Activated CD4-positive, alpha-beta T cell treated with anti-CD3 and anti-CD28 coated beads, Interleukin-2, amount 50 U/mL, for 48 hours (primary cell): ENCODE measurements around the gene FAF1.

Experiments
- DNase-seq, 2 experiments: peaks; one replicate each; pipeline ENCODE4 v3.0.0-alpha.2; 2020

FAF1 gene

DNA sequence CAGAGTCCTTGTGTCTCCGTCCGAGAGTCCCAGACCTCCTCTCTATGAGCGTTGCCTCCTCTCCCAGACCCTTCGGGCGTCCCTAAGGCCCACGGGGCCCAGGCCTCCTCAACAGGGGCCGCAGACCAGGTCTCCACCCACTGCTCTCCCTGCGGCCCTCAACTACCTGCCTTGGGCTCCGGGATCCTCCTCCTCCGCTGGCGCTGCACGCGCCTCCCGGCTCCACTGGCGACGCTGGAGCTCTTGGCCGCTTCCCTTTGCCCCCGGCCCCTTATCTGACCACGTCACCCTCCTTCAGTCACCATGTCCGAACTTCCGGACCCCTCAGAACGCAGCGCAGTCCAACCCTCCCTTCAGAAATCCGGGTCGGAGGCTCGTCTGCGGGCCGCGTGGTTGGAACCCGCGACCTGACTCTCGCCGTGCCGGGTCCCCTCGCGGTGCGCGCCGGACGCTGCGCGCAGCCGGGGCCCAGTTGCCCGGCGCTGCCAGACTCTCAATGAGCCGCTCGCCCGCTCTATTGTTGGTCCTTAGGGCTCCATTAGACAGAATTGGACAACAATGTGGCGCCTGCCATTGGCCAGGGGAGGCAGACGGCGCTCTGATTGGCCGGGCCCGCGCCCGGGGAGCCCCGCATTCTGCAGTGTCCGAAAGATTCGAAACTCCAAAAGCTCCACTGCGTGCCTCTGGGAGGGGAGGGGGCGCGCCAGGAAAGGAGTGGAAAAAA, 537.0 kb downstream of the FAF1 start, which contains the start of gene DMRTA2:
TSS of gene DMRTA2 (minus strand) at position 498 of the 724 bp plus-strand sequence. CDS start 1,907 bp downstream, outside the sequence.
- peak in 1 of 2 experiments; percentile 7 for DNase-seq

DNA sequence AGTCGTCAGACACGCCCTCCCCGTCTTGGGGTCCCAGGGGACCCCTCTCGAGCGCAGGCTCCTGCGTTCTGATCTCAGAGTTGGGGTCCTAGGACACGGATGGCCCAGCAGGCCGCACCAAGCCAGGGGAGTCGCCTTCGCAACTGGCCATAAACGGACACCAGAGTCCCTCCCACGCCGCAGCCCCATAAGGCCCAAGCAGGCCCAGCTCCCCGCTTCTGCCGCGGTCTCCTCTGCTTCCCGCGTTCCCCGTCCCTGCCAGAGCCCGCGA, 537.5 kb downstream of the FAF1 start:
- peak in 1 of 2 experiments; percentile 6 for DNase-seq

DNA sequence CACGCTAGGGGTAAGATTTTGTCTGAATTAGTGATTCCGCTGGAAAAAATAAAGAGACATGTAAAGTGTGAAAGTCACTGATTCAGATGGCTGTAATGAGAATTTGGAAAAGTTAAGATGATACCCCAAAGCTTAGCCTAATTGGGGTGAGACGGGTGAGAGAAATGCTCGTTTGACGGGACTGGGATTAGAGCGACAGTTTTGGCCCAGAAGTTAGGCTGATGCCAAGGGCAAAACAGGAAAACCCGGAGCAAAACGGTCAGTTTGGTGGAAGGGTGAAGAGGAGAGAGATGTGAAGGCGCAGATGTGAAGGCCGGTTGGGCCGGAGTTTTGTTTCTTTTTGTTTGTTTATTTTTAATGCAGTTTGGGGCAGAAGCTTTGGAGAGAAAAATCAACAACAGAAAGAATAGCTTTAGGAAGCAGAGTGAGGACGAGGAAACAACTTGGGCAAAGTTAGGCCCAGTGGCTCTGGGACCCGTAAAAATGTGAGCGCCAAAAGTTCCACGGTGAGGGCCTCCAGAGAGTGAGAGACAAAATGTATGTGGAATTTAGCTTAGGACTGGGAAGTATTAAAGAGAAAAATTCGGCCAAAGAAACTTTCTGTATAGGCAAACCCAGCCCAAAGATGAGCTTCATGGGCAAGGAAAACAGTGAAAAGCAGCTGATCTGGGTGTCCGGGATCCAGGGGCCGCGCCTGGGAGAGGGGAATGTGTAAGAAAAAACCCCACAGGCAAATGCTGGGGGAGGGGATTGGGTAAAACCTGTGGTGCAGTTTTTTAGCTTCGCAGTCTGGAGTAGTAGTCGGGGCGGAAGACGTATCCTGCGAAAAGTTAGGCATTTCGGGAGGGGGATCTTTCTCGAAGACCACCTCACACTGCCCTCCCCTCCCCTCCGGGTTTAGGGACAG, 538.0 kb downstream of the FAF1 start:
- no peak for DNase-seq

DNA sequence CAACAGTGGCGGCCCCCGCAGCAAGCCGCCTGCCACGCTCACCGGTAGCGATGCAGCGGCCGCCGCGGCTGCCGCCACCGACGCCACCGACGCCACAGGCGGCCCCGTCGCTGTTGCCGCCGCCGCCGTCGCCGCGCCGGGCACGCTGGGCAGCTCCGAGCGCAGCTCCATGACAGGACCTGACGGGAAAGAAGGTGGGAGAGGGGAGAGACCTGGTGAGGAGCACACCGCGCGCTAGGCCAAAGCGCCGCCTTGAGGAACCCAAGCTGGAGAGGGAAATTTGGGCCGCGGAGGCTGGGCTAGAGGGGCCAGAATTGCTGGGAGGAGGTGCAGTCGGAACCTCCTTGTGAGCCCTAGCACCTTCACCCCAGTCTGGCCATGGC, 538.7 kb downstream of the FAF1 start:
- no peak for DNase-seq

DNA sequence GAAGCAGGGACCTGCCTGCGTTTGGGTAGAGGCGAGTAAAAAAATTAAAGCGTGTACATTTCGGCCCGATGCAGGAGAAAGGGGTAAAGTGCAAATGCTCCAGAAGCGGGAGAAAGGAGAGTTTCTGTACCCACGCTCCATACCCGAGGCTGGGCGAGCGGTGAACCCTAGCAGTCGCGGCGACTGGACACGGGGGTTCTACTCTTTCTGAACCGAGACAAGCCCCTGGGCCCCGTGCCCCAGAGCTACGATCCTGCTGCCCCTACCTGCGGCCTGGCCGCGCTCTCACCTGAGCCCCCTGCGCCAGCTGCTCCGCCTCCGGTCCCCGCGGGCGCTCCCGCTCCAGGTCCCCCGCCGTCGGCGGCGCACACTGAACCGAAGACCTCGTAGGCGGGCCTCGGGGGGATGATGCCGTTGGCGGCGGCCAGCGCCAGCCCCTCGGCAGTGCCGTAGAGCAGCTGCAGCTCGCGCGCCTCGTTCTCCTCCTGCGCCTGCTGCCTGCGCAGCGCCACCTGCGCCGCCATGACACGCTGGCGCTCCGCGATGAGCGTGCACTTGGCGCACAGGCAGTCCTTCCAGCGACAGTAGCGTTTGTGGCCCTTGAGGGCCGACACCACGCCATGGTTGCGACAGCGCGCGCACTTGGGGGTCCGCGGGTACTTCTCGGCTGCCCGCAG, 539.2 kb downstream of the FAF1 start:
- DNase-seq: peak in 1 of 2 experiments; percentile 24

DNA sequence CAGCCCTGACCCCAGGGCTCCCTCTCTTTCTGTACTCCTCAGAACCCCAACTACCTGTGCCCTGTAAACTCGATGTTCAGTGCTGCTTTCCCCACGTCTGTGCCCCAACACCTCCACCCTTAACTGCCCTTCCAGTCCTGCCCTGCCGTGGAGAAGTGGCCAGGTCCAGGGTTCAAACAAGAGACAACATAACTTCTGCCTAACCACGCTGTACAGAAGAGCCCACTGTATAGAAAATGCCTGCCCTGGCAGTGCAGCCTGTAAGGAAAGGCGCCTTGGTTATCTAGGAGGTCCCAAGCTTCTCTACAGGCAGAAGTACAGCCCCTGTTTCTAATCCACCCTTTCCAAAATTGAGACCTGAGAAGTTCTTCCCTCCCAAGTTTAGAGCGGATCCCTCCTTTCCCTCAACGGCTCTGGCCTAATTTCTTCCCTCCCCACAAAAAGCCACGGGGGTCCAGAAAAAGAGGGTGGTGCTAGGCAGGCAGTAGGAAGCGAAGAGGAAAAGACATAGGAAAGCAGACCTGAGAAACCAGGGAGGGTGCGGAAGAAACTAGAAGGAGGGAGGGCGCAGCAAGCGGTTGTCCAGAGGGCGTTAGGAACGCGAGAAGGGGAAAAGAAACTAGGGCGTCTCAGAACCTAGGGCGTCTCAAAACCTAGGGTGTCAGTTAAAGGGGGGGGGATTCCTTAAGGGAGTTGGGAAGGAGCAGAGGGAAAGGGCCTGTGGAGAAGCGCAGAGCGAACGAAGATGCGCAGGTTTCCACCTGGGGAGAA, 540.0 kb downstream of the FAF1 start:
- no peak for DNase-seq

DNA sequence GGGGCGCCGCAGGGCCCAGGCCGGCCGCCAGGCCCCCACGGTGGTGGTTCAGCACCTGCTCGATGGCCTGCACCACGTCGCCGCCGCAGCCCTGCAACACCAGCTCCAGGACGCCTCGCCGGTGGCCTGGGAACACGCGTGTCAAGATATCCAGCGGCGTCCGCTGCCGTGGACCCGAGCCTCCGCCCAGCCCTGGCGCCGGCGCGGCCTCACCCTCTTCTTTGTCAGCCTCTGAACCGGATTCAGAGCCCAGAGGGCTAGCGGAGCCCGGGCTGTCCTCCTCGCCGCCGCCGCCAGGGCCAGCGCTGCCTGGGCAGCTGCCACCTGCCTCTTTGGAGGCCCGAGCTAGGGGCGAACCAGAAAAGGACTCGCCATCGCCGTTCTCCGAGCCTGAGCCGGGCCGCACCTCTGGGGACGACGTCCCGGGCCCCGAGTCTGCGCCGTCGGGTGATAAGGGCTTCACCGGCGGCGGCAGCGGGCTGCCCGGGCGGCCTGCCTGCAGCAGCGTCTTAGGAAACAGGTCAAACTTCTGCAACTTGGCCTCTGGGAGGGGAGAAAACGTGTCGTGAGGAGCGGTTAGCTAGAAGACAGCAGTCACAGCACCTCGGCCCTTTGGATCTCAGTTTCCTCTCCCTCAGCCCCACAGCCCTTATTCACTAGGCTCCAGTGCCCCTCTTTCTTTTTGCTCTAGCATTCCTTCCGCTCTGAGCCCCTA, 540.7 kb downstream of the FAF1 start:
- DNase-seq: peak in 1 of 2 experiments; percentile 10

DNA sequence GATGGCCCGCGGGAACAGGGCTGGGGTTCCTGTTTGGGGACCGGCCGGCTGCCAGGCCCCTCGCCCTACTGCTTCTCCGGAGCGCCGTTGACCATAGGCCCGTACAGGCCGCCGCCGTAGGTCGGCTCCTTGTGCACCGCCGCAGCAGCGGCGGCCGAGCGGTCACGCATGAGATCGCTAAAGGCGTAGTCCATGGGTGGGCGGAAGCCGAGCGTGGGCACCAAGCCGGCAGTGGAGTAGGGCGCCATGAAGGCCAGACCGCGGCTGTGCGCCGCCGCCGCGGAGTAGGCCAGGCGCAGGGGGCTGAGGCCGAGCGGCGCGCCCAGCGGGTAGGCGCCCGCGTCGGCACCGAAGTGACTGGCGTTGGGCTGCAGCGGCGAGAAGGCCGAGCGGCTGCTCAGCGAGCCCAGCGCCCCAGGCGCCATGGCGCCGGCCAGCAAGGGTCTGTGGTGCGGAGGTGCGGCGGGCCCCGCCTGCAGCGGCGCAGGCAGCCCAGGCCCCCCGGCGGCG, 541.4 kb downstream of the FAF1 start:
- DNase-seq: peak in 1 of 2 experiments; percentile 8

DNA sequence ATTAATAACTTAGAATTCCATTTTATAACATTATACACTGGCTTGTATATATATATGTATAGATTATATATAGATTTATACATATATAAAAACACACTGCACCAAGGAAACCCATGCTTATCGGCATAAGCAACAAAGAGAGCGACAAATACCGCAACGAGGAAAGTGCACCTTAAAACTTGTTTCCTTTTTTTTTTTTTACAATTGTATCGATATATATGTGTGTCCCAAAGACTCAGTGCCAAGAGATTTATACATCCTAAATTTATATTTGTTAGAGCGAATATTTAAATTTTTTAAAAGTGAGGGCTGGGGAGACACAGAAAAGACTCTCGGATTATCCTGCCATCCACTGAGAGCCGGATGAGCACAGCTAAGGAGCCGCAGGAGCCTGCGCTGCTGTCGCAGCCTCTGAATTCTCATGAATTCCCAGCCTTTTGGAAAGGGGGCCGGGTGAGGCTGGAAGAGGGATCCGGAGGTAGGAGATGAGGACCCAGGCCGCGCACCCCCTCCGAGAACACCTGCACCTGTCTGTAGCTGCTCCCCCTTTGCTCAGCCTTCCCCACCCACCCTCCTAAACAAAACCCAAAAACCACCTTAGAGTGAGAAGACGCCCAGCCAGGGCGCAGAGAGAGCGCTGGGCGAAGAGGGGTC, 542.0 kb downstream of the FAF1 start:
- DNase-seq: no peak

DNA sequence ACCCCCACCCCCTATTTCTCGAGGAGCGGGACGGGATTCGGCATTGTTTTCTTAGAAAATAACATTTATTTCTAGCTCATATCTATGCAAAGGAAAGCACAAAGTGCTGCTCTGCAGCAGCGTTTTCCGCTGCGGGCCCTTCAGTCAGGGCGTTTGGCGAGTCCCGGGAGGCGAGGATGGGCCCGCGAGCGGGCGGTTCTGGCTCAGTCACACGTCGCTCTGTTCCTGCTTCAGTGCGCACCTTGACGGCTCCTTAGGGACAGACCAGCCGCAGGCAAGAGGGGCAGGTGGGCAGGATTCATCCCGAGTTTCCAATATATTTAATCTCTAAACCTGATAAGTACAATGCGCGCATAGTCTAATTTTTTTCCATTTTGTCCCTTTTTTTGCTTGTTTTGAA, 542.6 kb downstream of the FAF1 start:
- no peak for DNase-seq

DNA sequence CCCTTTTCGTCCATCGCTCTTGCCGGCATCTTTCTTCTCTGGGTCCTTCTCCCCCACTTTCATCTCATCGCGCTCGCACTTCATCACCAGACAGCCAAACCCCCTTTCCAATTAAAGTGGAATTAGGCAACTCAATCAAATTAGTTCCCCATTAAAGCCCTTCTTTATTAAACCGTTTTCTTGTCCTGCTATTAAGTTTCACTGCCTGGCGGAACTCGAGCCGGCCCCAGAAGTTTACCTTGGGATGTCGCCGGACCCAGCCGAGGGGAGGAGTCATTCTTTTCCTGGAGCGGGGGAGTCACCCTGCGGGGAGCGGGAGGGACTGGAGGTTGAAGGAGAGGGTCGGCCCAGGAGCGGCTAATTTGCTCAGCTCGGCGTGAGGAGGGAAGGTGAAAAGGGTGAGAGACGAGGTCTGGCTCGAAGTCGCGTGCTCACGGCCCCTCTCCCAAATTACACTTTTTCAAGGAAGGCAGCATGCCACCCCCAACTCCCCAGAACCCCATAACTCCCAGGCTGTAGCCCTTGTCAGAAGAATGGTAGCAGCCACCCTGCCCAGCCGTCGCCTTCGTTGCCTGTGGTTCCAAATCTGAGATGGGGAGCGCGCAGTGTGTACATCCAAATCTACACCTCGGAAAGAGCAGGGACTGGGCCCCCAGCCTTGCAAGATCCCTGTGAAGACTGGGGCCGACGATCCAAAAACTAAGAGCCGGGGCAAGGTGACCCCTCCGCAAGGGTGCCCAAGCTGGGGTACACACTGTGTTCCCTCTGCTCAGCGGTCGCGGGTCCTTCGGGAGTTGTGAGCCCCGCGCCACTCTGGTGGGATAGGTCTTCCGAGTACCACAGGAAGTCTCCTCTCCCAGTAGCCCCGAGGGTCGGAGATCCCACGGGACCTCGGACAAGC, 543.3 kb downstream of the FAF1 start:
- DNase-seq: no peak

DNA sequence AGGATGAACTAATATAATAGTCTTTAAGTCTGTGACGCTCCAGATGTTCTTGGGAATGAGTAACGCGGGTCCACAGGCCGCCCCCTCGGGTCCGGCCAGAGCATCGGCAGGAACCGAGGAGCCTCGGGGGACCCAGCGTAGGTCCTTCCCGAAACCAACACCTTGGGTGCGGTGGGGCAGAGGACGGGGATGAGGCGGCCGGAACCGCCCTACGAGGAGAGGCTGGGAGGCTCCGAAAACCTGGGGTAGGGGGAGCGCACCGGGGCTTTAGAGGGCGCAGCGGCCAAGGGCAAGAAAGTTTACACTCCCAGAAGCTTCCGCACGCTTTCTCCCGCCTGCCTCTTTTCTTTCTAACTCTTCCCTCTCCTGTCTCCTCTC, 543.9 kb downstream of the FAF1 start:
- no peak for DNase-seq

DNA sequence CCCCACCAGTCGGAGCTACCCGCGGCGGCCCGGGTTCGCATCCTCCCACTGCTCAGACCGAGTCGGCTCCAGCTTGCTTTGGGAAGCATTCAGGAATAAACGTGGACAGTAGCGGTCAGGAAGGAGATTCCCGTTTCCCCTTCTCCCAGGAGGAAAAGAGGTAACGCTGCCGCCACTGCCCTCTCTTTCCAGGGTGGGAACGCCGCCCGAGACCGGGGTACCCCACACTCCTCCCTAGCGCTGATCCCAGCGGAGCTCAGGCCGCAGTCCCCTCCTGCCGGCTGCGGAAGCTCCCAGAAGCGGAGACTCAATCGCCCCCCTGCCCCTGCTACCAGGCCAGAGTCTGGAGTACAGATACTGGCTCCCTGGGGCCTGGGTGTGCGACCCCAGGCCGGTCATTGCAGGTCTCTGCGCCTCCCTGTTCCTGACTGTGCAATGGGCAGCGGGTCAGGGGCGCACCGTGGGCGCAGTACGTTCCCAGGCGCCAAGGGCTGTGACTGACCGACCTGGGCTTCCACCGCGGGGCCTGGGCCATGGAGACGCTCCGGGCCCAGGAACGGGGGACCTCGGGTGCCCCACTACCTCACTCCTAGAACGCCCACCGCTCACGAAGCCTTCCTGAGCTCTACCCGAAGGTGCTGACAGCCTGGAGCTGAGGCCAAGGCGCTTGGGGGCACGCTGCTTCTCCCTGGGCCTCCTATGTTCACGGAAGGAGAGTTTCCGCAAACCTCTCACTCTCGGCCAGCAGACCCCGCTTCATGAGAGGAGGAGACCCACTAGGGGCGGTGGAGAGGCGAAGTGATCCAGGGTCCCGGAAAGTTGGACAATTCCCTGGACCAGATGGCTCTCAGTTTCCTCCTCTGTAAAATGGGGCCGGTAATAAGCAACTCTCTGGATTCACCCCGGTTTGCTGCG, 544.6 kb downstream of the FAF1 start:
- no peak for DNase-seq

DNA sequence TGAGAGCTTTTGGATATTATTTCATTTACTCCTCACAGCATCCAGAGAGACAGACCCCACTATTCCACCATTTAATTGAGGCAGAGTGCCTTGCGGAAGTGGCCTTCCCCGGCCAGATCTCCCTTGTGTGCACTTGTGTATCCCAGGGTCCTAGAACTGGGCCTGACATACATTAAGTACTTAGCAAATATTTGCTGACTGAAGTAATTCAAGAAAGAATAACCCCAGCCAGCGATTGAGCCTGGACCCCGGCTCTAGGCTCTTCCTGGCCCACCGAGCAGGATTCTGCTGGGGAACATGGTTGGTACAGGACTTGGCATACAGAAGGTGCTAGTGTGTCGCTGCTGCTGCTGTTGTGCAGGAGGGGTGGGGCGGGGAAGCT, 545.2 kb downstream of the FAF1 start:
- no peak for DNase-seq

DNA sequence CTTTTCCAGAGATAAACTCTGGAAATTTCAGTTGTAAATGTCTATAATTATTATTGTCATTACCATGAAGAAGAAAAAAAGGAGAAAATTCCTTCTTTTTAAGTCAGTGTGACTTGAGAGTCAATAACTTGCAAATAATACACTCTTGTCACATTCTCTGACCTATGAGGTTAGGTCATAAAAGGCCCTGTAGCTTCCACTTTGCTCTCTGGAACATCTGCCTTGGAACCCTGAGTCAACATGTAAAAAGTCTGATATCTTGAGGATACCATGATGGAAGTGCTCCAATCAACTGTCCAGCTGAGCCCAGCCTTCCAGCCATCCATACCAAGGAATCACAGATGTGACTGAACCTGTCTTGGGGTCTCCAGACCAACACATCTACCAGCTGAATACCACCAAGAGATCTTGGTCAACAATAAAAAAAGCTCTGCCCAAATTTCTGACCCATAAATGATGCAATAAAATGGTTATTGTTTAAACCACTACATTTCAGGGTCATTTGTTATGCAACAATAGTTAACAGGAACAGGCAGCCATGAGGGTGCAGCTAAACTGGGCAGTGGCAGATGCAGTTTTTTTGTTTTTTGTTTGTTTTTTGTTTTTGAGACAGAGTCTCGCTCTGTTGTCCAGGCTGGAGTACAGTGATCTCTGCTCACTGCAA, 547.1 kb downstream of the FAF1 start:
- DNase-seq: no peak

DNA sequence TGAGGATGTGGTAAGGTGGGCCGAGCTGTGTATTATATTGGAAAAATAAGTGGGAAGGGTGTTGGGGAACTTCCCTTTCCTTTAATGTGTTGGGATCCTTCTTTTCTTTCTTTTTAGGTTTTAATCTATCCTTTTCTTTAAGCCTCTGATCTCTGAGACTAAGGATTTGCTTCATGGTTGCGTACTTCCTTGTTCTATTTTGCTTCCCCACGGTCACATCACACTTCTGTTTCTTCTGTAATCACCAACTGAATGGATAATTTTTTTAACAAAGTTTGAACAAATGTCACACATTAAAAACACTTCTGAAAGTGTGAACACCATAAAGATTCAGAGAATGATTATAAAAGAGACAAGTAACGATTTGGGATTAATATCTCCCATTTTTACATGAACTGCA, 554.3 kb downstream of the FAF1 start:
- DNase-seq: no peak

DNA sequence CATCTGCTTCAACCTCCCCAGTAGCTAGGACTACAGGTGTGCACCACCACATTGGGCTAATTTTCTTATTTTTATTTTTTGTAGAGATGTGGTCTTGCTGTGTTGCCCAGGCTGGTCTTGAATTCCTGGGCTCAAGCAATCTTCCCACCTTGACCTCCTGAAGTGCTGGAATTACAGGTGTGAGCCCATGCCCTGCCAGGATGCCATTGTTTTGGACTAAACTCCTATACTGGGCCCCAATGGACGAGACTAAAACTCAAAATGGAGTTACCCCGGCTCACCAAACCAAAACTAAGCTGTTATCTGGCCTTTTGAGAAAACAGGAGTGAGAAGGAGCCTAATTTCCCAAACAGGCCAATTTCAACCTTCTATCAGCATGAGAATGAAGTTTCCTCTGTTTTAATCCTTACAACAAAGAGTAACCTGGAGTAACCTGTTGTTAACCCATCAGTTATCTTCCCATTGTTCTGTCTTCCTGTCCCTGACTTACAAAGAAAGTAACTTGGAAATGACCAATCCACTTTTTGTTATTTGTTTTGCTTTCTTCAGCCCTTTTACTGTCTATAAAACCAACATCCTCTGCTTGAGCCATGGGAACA, 566.4 kb downstream of the FAF1 start:
- no peak for DNase-seq
